Left kidney (tissue), 2 donors: ENCODE measurements around the gene SPHK2. TPM values are rescaled to one million over a fixed set of nuclear protein-coding genes. Genes with fewer than 3 reads are reported as not detected.
"Not testable (repeated sequence)": the region's sequence is repeated elsewhere in the genome, so short reads cannot be mapped to it uniquely, and the experiment has no call there.

Source experiments
- DNase-seq: peaks from one replicate; pipeline ENCODE4 v3.0.0-alpha.2; 2013
- polyA plus RNA-seq: library from polyadenylated mRNA; unstranded; fragments of 120-200 nt; gene quantifications from one replicate; pipeline ENCODE4 v1.2.1, GENCODE V29; 2013; ENCODE audit not compliant: insufficient read length

Gene SPHK2
- polyA plus RNA-seq, 1 donor, result 19.9 TPM

GRCh38 chr19:48624067-48624594 is 4.8 kb downstream of the SPHK2 start:
- DNase-seq, result peak; percentile 97

- DNase-seq, result no peak
Observed at GRCh38 chr19:48624791-48625723, 5.8 kb downstream of the SPHK2 start.

GRCh38 chr19:48625891-48626327 is 6.6 kb downstream of the SPHK2 start:
- DNase-seq, result no peak

- no peak for DNase-seq
Observed at GRCh38 chr19:48627201-48627864, 8.0 kb downstream of the SPHK2 start.

- DNase-seq, result no peak
Observed at GRCh38 chr19:48627865-48628314, 8.6 kb downstream of the SPHK2 start.

- DNase-seq, result no peak
Observed at GRCh38 chr19:48628486-48629296, 9.4 kb downstream of the SPHK2 start.

- no peak for DNase-seq
Observed at GRCh38 chr19:48629297-48629598, 9.9 kb downstream of the SPHK2 start.

- DNase-seq, result no peak
Observed at GRCh38 chr19:48629599-48630295, 10.4 kb downstream of the SPHK2 start.

- DNase-seq, result no peak
Observed at GRCh38 chr19:48630296-48631063, 11.2 kb downstream of the SPHK2 start.

GRCh38 chr19:48631225-48631624 is 11.9 kb downstream of the SPHK2 start:
- DNase-seq, result no peak

- DNase-seq, result not testable (repeated sequence)
Observed at GRCh38 chr19:48632286-48632685, 13.0 kb downstream of the SPHK2 start.

GRCh38 chr19:48632692-48633147 is 13.4 kb downstream of the SPHK2 start:
- DNase-seq, result no peak

GRCh38 chr19:48633148-48634035 is 14.1 kb downstream of the SPHK2 start:
- DNase-seq, result no peak

- DNase-seq, result no peak
Observed at GRCh38 chr19:48634036-48634342, 14.7 kb downstream of the SPHK2 start.

- peak; percentile 97 for DNase-seq
Observed at GRCh38 chr19:48634424-48635262, 15.3 kb downstream of the SPHK2 start.

- DNase-seq, result no peak
Observed at GRCh38 chr19:48635263-48635965, 16.1 kb downstream of the SPHK2 start.

- no peak for DNase-seq
Observed at GRCh38 chr19:48635966-48636858, 16.9 kb downstream of the SPHK2 start.
